Measurements from ENCODE around the gene VAV1.

- TF ChIP-seq POLR2AphosphoS5 (IDR thresholded peaks at IDR 0.05; ENCODE audit: low read depth, low read length): no peak
- no peak for TF ChIP-seq REST (IDR thresholded peaks at IDR 0.05; ENCODE audit: insufficient read depth in 1 of 2, low read depth in 2 of 2, low read length in 2 of 2)
- TF ChIP-seq SIN3A (IDR thresholded peaks at IDR 0.05; ENCODE audit: borderline replicate concordance, insufficient read depth, low read length): no peak
- TF ChIP-seq TAF1 (IDR thresholded peaks at IDR 0.05; ENCODE audit: borderline replicate concordance, insufficient read depth, low read length): no peak
Observed at GRCh38 chr19:6811378-6811777, 38.9 kb downstream of the VAV1 start.
